ENCODE results near the gene NAIF1. TPM values are rescaled to one million over a fixed set of nuclear protein-coding genes. Genes with fewer than 3 reads are reported as not detected.
"Not testable (repeated sequence)": the region's sequence is repeated elsewhere in the genome, so short reads cannot be mapped to it uniquely, and the experiment has no call there.

The NAIF1 gene
- polyA plus RNA-seq, 1 donor from 2014 or later: 9.9 TPM

DNA sequence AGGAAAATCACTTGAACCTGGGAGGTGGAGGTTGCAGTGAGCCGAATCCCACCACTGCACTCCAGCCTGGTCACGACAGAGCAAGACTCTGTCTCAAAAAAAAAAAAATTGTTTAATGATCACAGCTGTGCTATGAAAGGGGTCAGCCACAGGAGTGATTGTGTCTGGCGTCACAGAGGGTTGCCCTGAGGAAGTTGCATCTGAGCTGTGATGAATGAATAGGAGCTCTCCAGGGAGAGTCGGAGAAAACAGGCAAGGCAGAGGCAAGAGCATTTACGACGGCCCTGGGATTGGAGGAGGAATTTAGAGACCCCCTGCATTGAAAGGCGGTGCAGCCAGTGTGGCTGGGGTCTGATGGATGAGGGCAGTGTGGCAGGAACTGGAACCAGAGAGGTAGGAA lies 25.1 kb downstream of the NAIF1 start:
- H4K20me1 ChIP-seq (ENCODE audit: insufficient read depth): no peaks in the 10 kb centered on the region
- H3K9me2 ChIP-seq (ENCODE audit: insufficient read depth, low read length): no peaks in the 10 kb centered on the region
- no peaks in the 10 kb centered on the region for H3K27me3 ChIP-seq (ENCODE audit: insufficient read depth, low read depth, low read length)
- H3K79me2 ChIP-seq (replicated peaks; ENCODE audit: insufficient read depth, low read length): no peaks in the 10 kb centered on the region
- no peak overlapping the region for H3K27ac ChIP-seq (ENCODE audit: low read length)
- H3K36me3 ChIP-seq (ENCODE audit: insufficient read depth, low read length): no peaks in the 10 kb centered on the region
- no peak overlapping the region for H3K4me3 ChIP-seq (ENCODE audit: low read length)
- H3K9me3 ChIP-seq (ENCODE audit: low read length): no peaks in the 10 kb centered on the region
- TF ChIP-seq EZH2 (IDR thresholded peaks at IDR 0.05; ENCODE audit: borderline replicate concordance, insufficient read depth, low read length, poor library complexity, severe bottlenecking): no peak
- no peak for TF ChIP-seq MXI1 (conservative IDR thresholded peaks at IDR 0.05; ENCODE audit: poor library complexity, severe bottlenecking)
- TF ChIP-seq, protein P1, sequence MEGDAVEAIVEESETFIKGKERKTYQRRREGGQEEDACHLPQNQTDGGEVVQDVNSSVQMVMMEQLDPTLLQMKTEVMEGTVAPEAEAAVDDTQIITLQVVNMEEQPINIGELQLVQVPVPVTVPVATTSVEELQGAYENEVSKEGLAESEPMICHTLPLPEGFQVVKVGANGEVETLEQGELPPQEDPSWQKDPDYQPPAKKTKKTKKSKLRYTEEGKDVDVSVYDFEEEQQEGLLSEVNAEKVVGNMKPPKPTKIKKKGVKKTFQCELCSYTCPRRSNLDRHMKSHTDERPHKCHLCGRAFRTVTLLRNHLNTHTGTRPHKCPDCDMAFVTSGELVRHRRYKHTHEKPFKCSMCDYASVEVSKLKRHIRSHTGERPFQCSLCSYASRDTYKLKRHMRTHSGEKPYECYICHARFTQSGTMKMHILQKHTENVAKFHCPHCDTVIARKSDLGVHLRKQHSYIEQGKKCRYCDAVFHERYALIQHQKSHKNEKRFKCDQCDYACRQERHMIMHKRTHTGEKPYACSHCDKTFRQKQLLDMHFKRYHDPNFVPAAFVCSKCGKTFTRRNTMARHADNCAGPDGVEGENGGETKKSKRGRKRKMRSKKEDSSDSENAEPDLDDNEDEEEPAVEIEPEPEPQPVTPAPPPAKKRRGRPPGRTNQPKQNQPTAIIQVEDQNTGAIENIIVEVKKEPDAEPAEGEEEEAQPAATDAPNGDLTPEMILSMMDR (IDR thresholded peaks at IDR 0.05; ENCODE audit: poor library complexity, severe bottlenecking): no peak
- TF ChIP-seq EP300 (conservative IDR thresholded peaks at IDR 0.05; ENCODE audit: poor library complexity, severe bottlenecking): no peak
- H3K4me2 ChIP-seq (ENCODE audit: low read length): no peak overlapping the region
- no peak overlapping the region for H2AFZ ChIP-seq (ENCODE audit: low read depth, low read length)
- H3F3A ChIP-seq (ENCODE audit: insufficient read depth, low read length, poor library complexity, severe bottlenecking): no peaks in the 10 kb centered on the region
- H3K9ac ChIP-seq (ENCODE audit: low read length): no peak overlapping the region

DNA sequence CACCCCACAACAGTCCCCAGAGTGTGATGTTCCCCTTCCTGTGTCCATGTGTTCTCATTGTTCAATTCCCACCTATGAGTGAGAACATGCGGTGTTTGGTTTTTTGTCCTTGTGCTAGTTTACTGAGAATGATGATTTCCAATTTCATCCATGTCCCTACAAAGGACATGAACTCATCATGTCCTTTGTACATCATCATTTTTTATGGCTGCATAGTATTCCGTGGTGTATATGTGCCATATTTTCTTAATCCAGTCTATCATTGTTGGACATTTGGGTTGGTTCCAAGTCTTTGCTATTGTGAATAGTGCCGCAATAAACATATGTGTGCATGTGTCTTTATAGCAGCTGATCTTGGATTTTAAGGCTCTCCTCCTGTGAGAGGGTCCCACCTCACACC lies 26.3 kb downstream of the NAIF1 start:
- not testable (repeated sequence) for H2AFZ ChIP-seq (ENCODE audit: low read depth, low read length); H3K27ac ChIP-seq (ENCODE audit: low read length); H3K79me2 ChIP-seq (replicated peaks; ENCODE audit: insufficient read depth, low read length); H4K20me1 ChIP-seq (ENCODE audit: insufficient read depth); H3K9me2 ChIP-seq (ENCODE audit: insufficient read depth, low read length); H3F3A ChIP-seq (ENCODE audit: insufficient read depth, low read length, poor library complexity, severe bottlenecking); H3K4me3 ChIP-seq (ENCODE audit: low read length); H3K4me2 ChIP-seq (ENCODE audit: low read length); H3K36me3 ChIP-seq (ENCODE audit: insufficient read depth, low read length); H3K27me3 ChIP-seq (ENCODE audit: insufficient read depth, low read depth, low read length); H3K9me3 ChIP-seq (ENCODE audit: low read length); H3K9ac ChIP-seq (ENCODE audit: low read length)

DNA sequence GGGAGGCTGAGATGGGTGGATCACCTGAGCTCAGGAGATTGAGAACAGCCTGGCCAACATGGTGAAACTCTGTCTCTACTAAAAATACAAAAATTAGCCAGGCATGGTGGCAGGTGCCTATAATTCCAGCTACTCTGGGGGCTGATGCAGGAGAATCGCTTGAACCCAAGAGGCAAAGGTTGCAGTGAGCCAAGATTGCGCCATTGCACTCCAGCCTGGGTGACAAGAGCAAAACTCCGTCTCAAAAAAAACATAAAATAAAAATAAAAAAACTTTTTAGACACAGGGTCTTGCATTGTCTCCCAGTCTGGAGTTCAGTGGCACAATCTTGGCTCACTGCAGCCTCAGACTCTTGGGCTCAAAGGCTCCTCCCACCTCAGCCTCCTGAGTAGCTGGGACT lies 30.6 kb downstream of the NAIF1 start:
- not testable (repeated sequence) for H3F3A ChIP-seq (ENCODE audit: insufficient read depth, low read length, poor library complexity, severe bottlenecking); H3K9me3 ChIP-seq (ENCODE audit: low read length); H3K4me3 ChIP-seq (ENCODE audit: low read length); H3K27ac ChIP-seq (ENCODE audit: low read length); H3K36me3 ChIP-seq (ENCODE audit: insufficient read depth, low read length); H3K9ac ChIP-seq (ENCODE audit: low read length); H3K9me2 ChIP-seq (ENCODE audit: insufficient read depth, low read length); H3K4me2 ChIP-seq (ENCODE audit: low read length); H2AFZ ChIP-seq (ENCODE audit: low read depth, low read length); H4K20me1 ChIP-seq (ENCODE audit: insufficient read depth); H3K79me2 ChIP-seq (replicated peaks; ENCODE audit: insufficient read depth, low read length); H3K27me3 ChIP-seq (ENCODE audit: insufficient read depth, low read depth, low read length)

DNA sequence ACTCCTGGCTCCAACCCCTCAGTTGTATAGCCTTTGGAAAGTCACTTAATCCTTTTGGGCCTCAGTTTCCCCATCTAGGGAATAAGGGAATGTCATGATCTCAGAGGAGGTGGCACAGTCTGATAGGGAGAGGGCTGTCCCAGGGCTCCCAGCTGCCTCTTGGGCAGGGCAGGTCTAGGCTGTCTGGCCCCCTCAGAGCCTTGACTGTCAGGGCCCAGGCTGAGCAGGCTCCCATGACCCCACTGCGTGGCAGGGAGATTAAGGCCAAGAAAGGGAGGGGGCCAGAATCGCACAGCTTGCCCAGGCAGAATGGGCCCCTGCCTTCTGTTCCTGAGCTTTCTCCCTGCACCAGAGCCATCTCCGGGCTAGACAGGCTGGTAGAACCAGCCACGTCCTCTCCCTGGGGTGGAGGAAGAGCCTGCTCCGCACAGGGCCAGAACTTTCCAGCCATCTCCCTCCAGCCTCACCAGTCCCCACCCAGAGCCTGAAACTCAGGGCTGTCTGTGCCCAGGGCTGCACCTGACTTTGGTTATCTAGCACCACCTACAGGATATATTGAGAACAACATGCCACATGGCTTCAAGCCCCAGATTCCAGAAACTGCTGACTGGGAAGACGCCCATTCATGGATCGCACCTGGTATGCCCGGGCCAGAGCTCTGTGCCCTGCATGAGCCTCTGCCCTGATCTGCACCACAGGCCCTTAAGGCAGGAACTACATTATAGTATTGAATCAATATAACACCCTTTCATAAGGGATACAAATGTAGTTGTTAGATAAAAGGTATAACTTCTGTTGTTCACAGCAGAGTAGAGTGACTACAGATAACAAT lies 32.1 kb downstream of the NAIF1 start:
- Histone ChIP-seq H3K4me2 (ENCODE audit: low read length) (no peak overlapping the region), H3K27me3 (ENCODE audit: insufficient read depth, low read depth, low read length) (no peaks in the 10 kb centered on the region), H2AFZ (ENCODE audit: low read depth, low read length) (no peak overlapping the region), H3K36me3 (ENCODE audit: insufficient read depth, low read length) (no peaks in the 10 kb centered on the region), H3K9me3 (ENCODE audit: low read length) (no peaks in the 10 kb centered on the region), H3K4me3 (ENCODE audit: low read length) (no peak overlapping the region), H3K9me2 (ENCODE audit: insufficient read depth, low read length) (no peaks in the 10 kb centered on the region), H3F3A (ENCODE audit: insufficient read depth, low read length, poor library complexity, severe bottlenecking) (no peaks in the 10 kb centered on the region), H3K79me2 (replicated peaks; ENCODE audit: insufficient read depth, low read length) (no peaks in the 10 kb centered on the region), H3K9ac (ENCODE audit: low read length) (no peak overlapping the region), H4K20me1 (ENCODE audit: insufficient read depth) (no peaks in the 10 kb centered on the region), H3K27ac (ENCODE audit: low read length) (no peak overlapping the region)
- TF ChIP-seq, protein P2, sequence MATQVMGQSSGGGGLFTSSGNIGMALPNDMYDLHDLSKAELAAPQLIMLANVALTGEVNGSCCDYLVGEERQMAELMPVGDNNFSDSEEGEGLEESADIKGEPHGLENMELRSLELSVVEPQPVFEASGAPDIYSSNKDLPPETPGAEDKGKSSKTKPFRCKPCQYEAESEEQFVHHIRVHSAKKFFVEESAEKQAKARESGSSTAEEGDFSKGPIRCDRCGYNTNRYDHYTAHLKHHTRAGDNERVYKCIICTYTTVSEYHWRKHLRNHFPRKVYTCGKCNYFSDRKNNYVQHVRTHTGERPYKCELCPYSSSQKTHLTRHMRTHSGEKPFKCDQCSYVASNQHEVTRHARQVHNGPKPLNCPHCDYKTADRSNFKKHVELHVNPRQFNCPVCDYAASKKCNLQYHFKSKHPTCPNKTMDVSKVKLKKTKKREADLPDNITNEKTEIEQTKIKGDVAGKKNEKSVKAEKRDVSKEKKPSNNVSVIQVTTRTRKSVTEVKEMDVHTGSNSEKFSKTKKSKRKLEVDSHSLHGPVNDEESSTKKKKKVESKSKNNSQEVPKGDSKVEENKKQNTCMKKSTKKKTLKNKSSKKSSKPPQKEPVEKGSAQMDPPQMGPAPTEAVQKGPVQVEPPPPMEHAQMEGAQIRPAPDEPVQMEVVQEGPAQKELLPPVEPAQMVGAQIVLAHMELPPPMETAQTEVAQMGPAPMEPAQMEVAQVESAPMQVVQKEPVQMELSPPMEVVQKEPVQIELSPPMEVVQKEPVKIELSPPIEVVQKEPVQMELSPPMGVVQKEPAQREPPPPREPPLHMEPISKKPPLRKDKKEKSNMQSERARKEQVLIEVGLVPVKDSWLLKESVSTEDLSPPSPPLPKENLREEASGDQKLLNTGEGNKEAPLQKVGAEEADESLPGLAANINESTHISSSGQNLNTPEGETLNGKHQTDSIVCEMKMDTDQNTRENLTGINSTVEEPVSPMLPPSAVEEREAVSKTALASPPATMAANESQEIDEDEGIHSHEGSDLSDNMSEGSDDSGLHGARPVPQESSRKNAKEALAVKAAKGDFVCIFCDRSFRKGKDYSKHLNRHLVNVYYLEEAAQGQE (IDR thresholded peaks at IDR 0.05; ENCODE audit: borderline replicate concordance): no peak
- TF ChIP-seq TAF1 (IDR thresholded peaks at IDR 0.05; ENCODE audit: low read depth) (no peak), MXI1 (conservative IDR thresholded peaks at IDR 0.05; ENCODE audit: poor library complexity, severe bottlenecking) (no peak), RAD21 (conservative IDR thresholded peaks at IDR 0.05) (peak; percentile 63), POLR2AphosphoS5 (IDR thresholded peaks at IDR 0.05) (no peak), SMC3 (conservative IDR thresholded peaks at IDR 0.05; ENCODE audit: poor library complexity) (peak; percentile 45)
- TF ChIP-seq, protein P1 (IDR thresholded peaks at IDR 0.05; ENCODE audit: poor library complexity, severe bottlenecking): peak; percentile 62
